PFSK-1 (cell line): ENCODE results near the gene P2RX2.

Source experiments
- FOXP2 ChIP-seq: optimal IDR thresholded peaks from 2 replicates; pipeline ENCODE3; 2011; ENCODE audit warnings: borderline replicate concordance, control low read depth, inconsistent platforms; ENCODE audit not compliant: insufficient read depth; ENCODE audit errors: extremely low read length, extremely low read depth
- POLR2AphosphoS5 ChIP-seq: IDR thresholded peaks from 2 replicates; pipeline ENCODE4 v1.6.1; 2012; ENCODE audit warnings: low read depth, mild to moderate bottlenecking, control low read depth, low read length, moderate library complexity
- REST ChIP-seq, 2 experiments: IDR thresholded peaks; 2 replicates each; pipeline versions ENCODE4 v1.6.1 to v1.8.0; 2011 to 2012; ENCODE audit warnings: low read depth in 2 of 2, low read length in 2 of 2, control low read depth in 1 of 2, inconsistent platforms in 1 of 2, mild to moderate bottlenecking in 1 of 2, moderate library complexity in 1 of 2; ENCODE audit not compliant: insufficient read depth in 1 of 2
- SIN3A ChIP-seq: IDR thresholded peaks from 2 replicates; pipeline ENCODE4 v1.6.1; 2012; ENCODE audit warnings: mild to moderate bottlenecking, low read length, moderate library complexity, borderline replicate concordance; ENCODE audit not compliant: insufficient read depth
- TAF1 ChIP-seq: IDR thresholded peaks from 2 replicates; pipeline ENCODE4 v1.6.1; 2012; ENCODE audit warnings: low read length, control low read depth, borderline replicate concordance; ENCODE audit not compliant: insufficient read depth

The P2RX2 gene

GRCh38 chr12:132642846-132643835 lies 24.6 kb downstream of the P2RX2 start:
- TF ChIP-seq TAF1 = no peak
- TF ChIP-seq FOXP2 = no peak
- peak; percentile 51; the same call in 1 of the 2 replicates for TF ChIP-seq POLR2AphosphoS5

GRCh38 chr12:132646850-132647249 lies 28.3 kb downstream of the P2RX2 start:
- TF ChIP-seq FOXP2 (no peak), TAF1 (no peak), POLR2AphosphoS5 (no peak), REST (IDR thresholded peaks at IDR 0.05; ENCODE audit: insufficient read depth in 1 of 2, low read depth in 2 of 2, low read length in 2 of 2) (no peak), SIN3A (no peak)

- TF ChIP-seq POLR2AphosphoS5 (no peak), SIN3A (no peak), FOXP2 (no peak), REST (IDR thresholded peaks at IDR 0.05; ENCODE audit: insufficient read depth in 1 of 2, low read depth in 2 of 2, low read length in 2 of 2) (no peak), TAF1 (no peak)
Observed at GRCh38 chr12:132647858-132648257, 29.3 kb downstream of the P2RX2 start.

- TF ChIP-seq POLR2AphosphoS5 = peak; percentile 41
- TF ChIP-seq SIN3A = no peak
Observed at GRCh38 chr12:132648616-132649225, 30.1 kb downstream of the P2RX2 start.

GRCh38 chr12:132649226-132649945 lies 30.8 kb downstream of the P2RX2 start:
- TF ChIP-seq POLR2AphosphoS5 = no peak

- TF ChIP-seq TAF1 = no peak
- TF ChIP-seq POLR2AphosphoS5 = peak; percentile 36; the same call in 1 of the 2 replicates
Observed at GRCh38 chr12:132651444-132652100, 33.0 kb downstream of the P2RX2 start.

GRCh38 chr12:132653567-132654290 lies 35.2 kb downstream of the P2RX2 start:
- TF ChIP-seq POLR2AphosphoS5 (no peak), SIN3A (no peak), FOXP2 (no peak), REST (IDR thresholded peaks at IDR 0.05; ENCODE audit: insufficient read depth in 1 of 2, low read depth in 2 of 2, low read length in 2 of 2) (no peak), TAF1 (no peak)
